ENCODE measurements around the gene RNU11. TPM values are rescaled to one million over a fixed set of nuclear protein-coding genes. Genes with fewer than 3 reads are reported as not detected.
"Not testable (repeated sequence)": the region's sequence is repeated elsewhere in the genome, so short reads cannot be mapped to it uniquely, and the experiment has no call there.

The RNU11 gene
- total and polyA plus RNA-seq, 7 donors: not detected

DNA sequence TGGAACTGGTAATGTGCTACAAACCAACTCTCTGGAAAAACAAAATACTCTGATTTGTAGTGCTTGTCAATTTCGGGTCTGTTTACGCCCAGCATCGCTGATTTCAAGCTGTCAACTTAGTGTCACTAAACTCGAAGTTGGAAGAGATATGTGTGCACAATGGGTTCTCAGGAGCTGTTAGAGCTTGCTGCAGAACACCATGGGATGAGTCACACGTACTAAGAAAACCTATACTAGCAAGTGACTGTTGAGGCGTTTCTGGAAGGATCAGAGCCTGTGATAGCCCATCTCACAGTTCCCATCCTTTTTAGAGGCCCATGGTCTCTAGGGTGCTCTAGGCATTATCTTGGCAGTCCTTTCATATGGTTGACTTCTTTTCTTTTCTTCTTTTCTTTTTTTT is 34.4 kb downstream of the RNU11 start:
- H3K36me3 ChIP-seq (ENCODE audit: insufficient read depth in 1 of 2, low read depth in 1 of 2): peaks cover 0 to 42% of the 10 kb centered on the region in 2 donors
- 92 to 94% (median 93%) methylated on average over 6 of the region's 6 CpGs for WGBS, 3 donors
- no peak overlapping the region for H3K4me3 ChIP-seq
- TF ChIP-seq, protein P1, sequence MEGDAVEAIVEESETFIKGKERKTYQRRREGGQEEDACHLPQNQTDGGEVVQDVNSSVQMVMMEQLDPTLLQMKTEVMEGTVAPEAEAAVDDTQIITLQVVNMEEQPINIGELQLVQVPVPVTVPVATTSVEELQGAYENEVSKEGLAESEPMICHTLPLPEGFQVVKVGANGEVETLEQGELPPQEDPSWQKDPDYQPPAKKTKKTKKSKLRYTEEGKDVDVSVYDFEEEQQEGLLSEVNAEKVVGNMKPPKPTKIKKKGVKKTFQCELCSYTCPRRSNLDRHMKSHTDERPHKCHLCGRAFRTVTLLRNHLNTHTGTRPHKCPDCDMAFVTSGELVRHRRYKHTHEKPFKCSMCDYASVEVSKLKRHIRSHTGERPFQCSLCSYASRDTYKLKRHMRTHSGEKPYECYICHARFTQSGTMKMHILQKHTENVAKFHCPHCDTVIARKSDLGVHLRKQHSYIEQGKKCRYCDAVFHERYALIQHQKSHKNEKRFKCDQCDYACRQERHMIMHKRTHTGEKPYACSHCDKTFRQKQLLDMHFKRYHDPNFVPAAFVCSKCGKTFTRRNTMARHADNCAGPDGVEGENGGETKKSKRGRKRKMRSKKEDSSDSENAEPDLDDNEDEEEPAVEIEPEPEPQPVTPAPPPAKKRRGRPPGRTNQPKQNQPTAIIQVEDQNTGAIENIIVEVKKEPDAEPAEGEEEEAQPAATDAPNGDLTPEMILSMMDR (IDR thresholded peaks at IDR 0.05): no peak
- H3K9me3 ChIP-seq: no peaks in the 10 kb centered on the region
- no peaks in the 10 kb centered on the region for H3K4me1 ChIP-seq
- no peak for DNase-seq
- intact Hi-C loops (cut with DNase I): no loop called here
- no peaks in the 10 kb centered on the region for H3K27me3 ChIP-seq (ENCODE audit: insufficient read depth in 3 of 3, low read length in 2 of 3)
- no peak for ATAC-seq
- no peak overlapping the region for H3K27ac ChIP-seq

DNA sequence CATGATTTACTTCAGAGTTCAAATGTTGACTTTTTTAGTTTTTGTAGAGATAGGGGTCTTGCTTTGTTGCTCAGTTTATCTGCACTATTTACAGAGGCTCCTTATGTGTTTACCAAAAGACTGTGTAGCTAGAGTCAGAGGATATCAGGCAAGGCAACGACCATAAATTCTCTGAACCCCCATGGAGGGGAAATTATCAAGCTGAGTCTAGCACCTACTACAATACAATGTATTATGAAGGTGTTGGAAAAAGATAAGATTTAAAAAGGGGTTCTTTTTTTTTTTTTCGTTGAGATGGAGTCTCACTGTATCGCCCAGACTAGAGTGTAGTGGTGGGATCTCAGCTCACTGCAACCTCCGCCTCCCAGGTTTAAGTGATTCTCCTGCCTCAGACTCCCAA is 36.5 kb downstream of the RNU11 start:
- H3K36me3 ChIP-seq (ENCODE audit: insufficient read depth in 1 of 2, low read depth in 1 of 2): peaks cover 0 to 52% of the 10 kb centered on the region in 2 donors
- no peaks in the 10 kb centered on the region for H3K9me3 ChIP-seq
- H3K27me3 ChIP-seq (ENCODE audit: insufficient read depth in 3 of 3, low read length in 2 of 3): no peaks in the 10 kb centered on the region
- no peak overlapping the region for H3K4me3 ChIP-seq
- no peaks in the 10 kb centered on the region for H3K4me1 ChIP-seq
- DNase-seq (no peak), ATAC-seq (no peak)
- 91 to 95% (median 93%) methylated on average over 4 of the region's 4 CpGs for WGBS, 3 donors
- intact Hi-C loops (cut with DNase I): no loop called here
- TF ChIP-seq, protein P1 (IDR thresholded peaks at IDR 0.05): no peak
- H3K27ac ChIP-seq: no peak overlapping the region

GRCh38 chr1:28691627-28692026 is 43.2 kb downstream of the RNU11 start:
- DNase-seq; H3K9me3 ChIP-seq; H3K27me3 ChIP-seq (ENCODE audit: insufficient read depth in 3 of 3, low read length in 2 of 3); H3K4me1 ChIP-seq; H3K27ac ChIP-seq; H3K4me3 ChIP-seq; ATAC-seq; intact Hi-C loops (cut with DNase I): not testable (repeated sequence)
- WGBS, 3 donors: 81 to 96% (median 87%) methylated on average over 1 of the region's 1 CpG
- H3K36me3 ChIP-seq (ENCODE audit: insufficient read depth in 1 of 2, low read depth in 1 of 2): peaks cover 3 to 71% of the 10 kb centered on the region in 2 donors

Other genes starting within 250 kb of the RNU11 start
- 10 to 100 TPM in 2 of 4 donors, 1 to 10 TPM in 2; 7.0 to 20.8 (median 9.2) TPM for gene RCC1, start 142.6 kb upstream of the RNU11 start, total RNA-seq
- gene RCC1, start 142.6 kb upstream of the RNU11 start, polyA plus RNA-seq: 10 to 100 TPM; 14.0 to 81.6 (median 17.4) TPM
- gene TRNAU1AP, start 95.5 kb upstream of the RNU11 start, total RNA-seq: 10 to 100 TPM in 3 of 4 donors, 1 to 10 TPM in 1; 7.5 to 17.5 (median 12.2) TPM
- 10 to 100 TPM in 2 of 3 donors, 1 to 10 TPM in 1; 7.3 to 12.9 (median 10.8) TPM for gene TRNAU1AP, start 95.5 kb upstream of the RNU11 start, polyA plus RNA-seq
- gene RAB42, start 56.3 kb upstream of the RNU11 start, total RNA-seq: 1 to 10 TPM in 1 of 4 donors, under 1 TPM in 3; 0.32 to 1.3 (median 0.68) TPM
- gene RAB42, start 56.3 kb upstream of the RNU11 start, polyA plus RNA-seq: under 1 TPM; 0.16 to 0.34 (median 0.21) TPM
- gene TAF12, start 5.5 kb upstream of the RNU11 start, total RNA-seq: 10 to 100 TPM; 24.4 to 30.3 (median 27.3) TPM
- 10 to 100 TPM; 31.8 to 54.0 (median 51.6) TPM for gene TAF12, start 5.5 kb upstream of the RNU11 start, polyA plus RNA-seq
- gene GMEB1, start 20.2 kb downstream of the RNU11 start, total RNA-seq: 10 to 100 TPM in 2 of 4 donors, 1 to 10 TPM in 2; 8.4 to 12.8 (median 10.0) TPM
- gene GMEB1, start 20.2 kb downstream of the RNU11 start, polyA plus RNA-seq: 10 to 100 TPM in 2 of 3 donors, 1 to 10 TPM in 1; 5.3 to 12.3 (median 10.9) TPM
- 10 to 100 TPM; 43.4 to 55.1 (median 49.1) TPM for gene YTHDF2, start 88.3 kb downstream of the RNU11 start, total RNA-seq
- 10 to 100 TPM; 30.3 to 49.0 (median 38.4) TPM for gene YTHDF2, start 88.3 kb downstream of the RNU11 start, polyA plus RNA-seq
- under 1 TPM in 2 of 4 donors, not detected in 2; 0.02 to 0.07 TPM for gene OPRD1, start 163.6 kb downstream of the RNU11 start, total RNA-seq
- under 1 TPM in 2 of 3 donors, not detected in 1; 0.03 to 0.12 TPM for gene OPRD1, start 163.6 kb downstream of the RNU11 start, polyA plus RNA-seq

Data from psoas muscle (tissue), 8 donors.